HepG2 (cell line): ENCODE measurements around the gene AHNAK. TPM values are rescaled to one million over a fixed set of nuclear protein-coding genes. Genes with fewer than 3 reads are reported as not detected.
A peak's percentile ranks its signal among the peaks of the same experiment; 100 is the strongest.

Source experiments
- ATAC-seq: fragments of 200-7000 bp; cut with Tn5 transposase; 3 replicates; pipeline ENCODE4 v1.9.1; 2020; ENCODE audit warnings: mild to moderate bottlenecking, moderate library complexity
- BruUV-seq: library from RNA; stranded (reverse); fragments of 400-500 nt; replicated peaks from 2 replicates; lab custom pipeline; 2021; lab: Mats Ljungman, UMichigan
- CTCF ChIA-PET: fragments of 300-600 bp; formaldehyde crosslinking; extraction: SDS; loops from one replicate; lab custom pipeline; 2021; ENCODE audit warnings: low total read pairs, inconsistent platforms, low intra/inter-chr PET ratio; lab: Yijun Ruan, JAX
- POLR2A ChIA-PET: fragments of 350-600 bp; sonication (Branson Sonifier 250); formaldehyde crosslinking; loops from one replicate; lab custom pipeline; 2020; ENCODE audit warnings: antibody characterized with exemption, inconsistent platforms; lab: Yijun Ruan, JAX
- DNase-seq: peaks from one replicate; pipeline ENCODE4 v3.0.0-alpha.2; 2015; ENCODE audit warnings: low spot score
- FAIRE-seq: peaks from 3 replicates; lab custom pipeline; 2011; peaks lifted over from hg19 to GRCh38; lab: Jason Lieb, UNC
- H2AFZ ChIP-seq: one replicate; pipeline ENCODE4 v1.6.1; 2011; ENCODE audit warnings: low read length, inconsistent platforms
- H3K27ac ChIP-seq: fragments of 300-600 bp; 3 replicates; pipeline ENCODE4 v1.8.0; 2011; ENCODE audit warnings: mixed run types, mild to moderate bottlenecking, mixed read lengths, low read length, inconsistent platforms; ENCODE audit not compliant: insufficient read depth; ENCODE audit errors: extremely low read length
- H3K27me3 ChIP-seq, 2 experiments: fragments of 200-600 bp in 1 of 2; 2 replicates in 1 of 2; 3 replicates in 1 of 2; pipeline versions ENCODE4 v1.6.0 to v1.8.0; 2011; ENCODE audit warnings: low read length in 2 of 2, mild to moderate bottlenecking in 2 of 2, moderate library complexity in 2 of 2, inconsistent platforms in 1 of 2; ENCODE audit not compliant: insufficient read depth in 2 of 2, control insufficient read depth in 1 of 2
- H3K36me3 ChIP-seq, 2 experiments: fragments of 200-600 bp in 1 of 2; replicated peaks in 1 of 2; 2 replicates in 1 of 2; 3 replicates in 1 of 2; pipeline versions ENCODE4 v1.5.1 to v1.8.0; 2011; ENCODE audit warnings: low read length in 2 of 2, inconsistent platforms in 1 of 2; ENCODE audit not compliant: insufficient read depth in 2 of 2, control insufficient read depth in 1 of 2
- H3K4me1 ChIP-seq: 2 replicates; pipeline ENCODE4 v1.5.1; 2012; ENCODE audit warnings: low read length, inconsistent platforms; ENCODE audit not compliant: insufficient read depth
- H3K4me2 ChIP-seq: 2 replicates; pipeline ENCODE4 v1.6.0; 2011; ENCODE audit warnings: low read depth, low read length, inconsistent platforms
- H3K4me3 ChIP-seq, 3 experiments: fragments of 200-600 bp in 1 of 3; sonication (generic), shearing (Covaris generic) in 1 of 3; replicated peaks in 1 of 3; 2 replicates each; pipeline ENCODE4 v1.5.1; 2011 to 2016; ENCODE audit warnings: low read length in 3 of 3, inconsistent platforms in 2 of 3, low read depth in 2 of 3, mild to moderate bottlenecking in 2 of 3, control low read depth in 1 of 3, mixed read lengths in 1 of 3; ENCODE audit not compliant: insufficient read depth in 1 of 3
- H3K79me2 ChIP-seq: one replicate; pipeline ENCODE4 v1.6.1; 2011; ENCODE audit warnings: low read length, inconsistent platforms; ENCODE audit not compliant: insufficient read depth
- H3K9ac ChIP-seq: 2 replicates; pipeline ENCODE4 v1.6.0; 2011; ENCODE audit warnings: mild to moderate bottlenecking, low read depth, low read length, inconsistent platforms; ENCODE audit not compliant: insufficient read depth
- H3K9me3 ChIP-seq: 2 replicates; pipeline ENCODE4 v1.5.1; 2012; ENCODE audit warnings: mild to moderate bottlenecking, low read length
- H4K20me1 ChIP-seq: 2 replicates; pipeline ENCODE4 v1.6.0; 2011; ENCODE audit warnings: inconsistent platforms, mild to moderate bottlenecking, low read length, moderate library complexity; ENCODE audit not compliant: insufficient read depth
- GLI4 ChIP-seq: sonication (generic); formaldehyde crosslinking; IDR thresholded peaks from 2 replicates; pipeline ENCODE4 v1.5.1; 2020; ENCODE audit warnings: missing genetic modification reagents, mild to moderate bottlenecking, moderate library complexity, borderline replicate concordance
- MAFF ChIP-seq: IDR thresholded peaks from 2 replicates; pipeline ENCODE4 v1.6.1; 2011; ENCODE audit warnings: low read depth, low read length, improper control_type of control experiment
- MAFG ChIP-seq: sonication (generic); formaldehyde crosslinking; IDR thresholded peaks from 2 replicates; pipeline ENCODE4 v1.5.1; 2020; ENCODE audit warnings: mild to moderate bottlenecking, missing genetic modification reagents
- MAFK ChIP-seq, 2 experiments: IDR thresholded peaks in 1 of 2; conservative IDR thresholded peaks in 1 of 2; 2 replicates each; pipeline ENCODE4 v1.6.1; 2011; ENCODE audit warnings: improper control_type of control experiment in 2 of 2, low read length in 2 of 2
- TFAP4 ChIP-seq: sonication (generic); IDR thresholded peaks from 2 replicates; pipeline ENCODE4 v1.6.1; 2016; ENCODE audit warnings: low read depth, borderline replicate concordance
- ZFP62 ChIP-seq: sonication (generic); formaldehyde crosslinking; IDR thresholded peaks from 2 replicates; pipeline ENCODE4 v1.4.0; 2020; ENCODE audit warnings: missing genetic modification reagents
- ZNF160 ChIP-seq: sonication (generic); formaldehyde crosslinking; IDR thresholded peaks from 2 replicates; pipeline ENCODE4 v1.8.0; 2022; ENCODE audit warnings: mild to moderate bottlenecking, inconsistent platforms, missing genetic modification reagents
- ZNF567 ChIP-seq: sonication (generic); formaldehyde crosslinking; IDR thresholded peaks from 2 replicates; pipeline ENCODE4 v1.8.1; 2023; ENCODE audit warnings: mild to moderate bottlenecking, missing genetic modification reagents, borderline replicate concordance
- ZNF576 ChIP-seq: sonication (generic); formaldehyde crosslinking; IDR thresholded peaks from 2 replicates; pipeline ENCODE4 v1.4.0; 2020; ENCODE audit warnings: mild to moderate bottlenecking, missing genetic modification reagents
- ZNF883 ChIP-seq: sonication (generic); formaldehyde crosslinking; IDR thresholded peaks from 2 replicates; pipeline ENCODE4 v1.5.1; 2020; ENCODE audit warnings: mild to moderate bottlenecking, missing genetic modification reagents; ENCODE audit errors: not compliant biosample characterization
- WGBS: methylation state at CpG from one replicate; pipeline ENCODE4 v1.1.6; 2017; ENCODE audit warnings: low lambda C conversion rate; 5-methylcytosine and 5-hydroxymethylcytosine counted together
- in situ Hi-C: cut with HindIII; loops from 2 replicates; pipeline ENCODE4 v1.10.0; 2017; ENCODE audit warnings: low pct_unique_long_range_greater_than_20kb; ENCODE audit not compliant: extremely low pct_ligation_motif_present
- intact Hi-C: fragments of 100-400 bp; cut with micrococcal nuclease; formaldehyde crosslinking; loops from one replicate; pipeline ENCODE4 v1.10.0; 2022; ENCODE audit not compliant: unreplicated experiment
- polyA plus RNA-seq, 8 experiments: library from polyadenylated mRNA; depleted of rRNA in 3 of 8; stranded (reverse) in 7 of 8; unstranded in 1 of 8; fragments of >200 nt; fragmentation: Illumina TruSeq in 4 of 8; extraction: Trizol in 4 of 8; gene quantifications; 2 replicates each; pipeline versions ENCODE4 v1.2.1 to v1.2.3, GENCODE V29; 2011 to 2016; ENCODE audit warnings: low read depth in 4 of 8, missing spikeins in 1 of 8, mixed read lengths in 1 of 8; ENCODE audit not compliant: insufficient read depth in 1 of 8
- total RNA-seq, 5 experiments: library from RNA; depleted of rRNA; stranded (reverse); fragments of >200 nt; fragmentation: Illumina TruSeq; extraction: Trizol; gene quantifications; 2 replicates each; pipeline ENCODE4 v1.2.3, GENCODE V29; 2016; ENCODE audit warnings: low read depth in 1 of 5
- TF ChIP-seq, protein P1 (sequence below), 2 experiments: sonication (generic) in 1 of 2; formaldehyde crosslinking in 1 of 2; IDR thresholded peaks; 2 replicates each; pipeline versions ENCODE4 v1.4.0 to v1.6.1; 2016 to 2020; ENCODE audit warnings: borderline replicate concordance in 1 of 2, low read depth in 1 of 2, mild to moderate bottlenecking in 1 of 2, missing genetic modification reagents in 1 of 2
- TF ChIP-seq, protein P2 (sequence below): IDR thresholded peaks from 2 replicates; pipeline ENCODE4 v1.6.1; 2012; ENCODE audit warnings: low read length, improper control_type of control experiment

AHNAK gene
- total and polyA plus RNA-seq, 2 of the 13 experiments (the other 11 are each of a cell fraction or from before 2014, with no cell fraction given) = 23.4 to 25.0 TPM

DNA sequence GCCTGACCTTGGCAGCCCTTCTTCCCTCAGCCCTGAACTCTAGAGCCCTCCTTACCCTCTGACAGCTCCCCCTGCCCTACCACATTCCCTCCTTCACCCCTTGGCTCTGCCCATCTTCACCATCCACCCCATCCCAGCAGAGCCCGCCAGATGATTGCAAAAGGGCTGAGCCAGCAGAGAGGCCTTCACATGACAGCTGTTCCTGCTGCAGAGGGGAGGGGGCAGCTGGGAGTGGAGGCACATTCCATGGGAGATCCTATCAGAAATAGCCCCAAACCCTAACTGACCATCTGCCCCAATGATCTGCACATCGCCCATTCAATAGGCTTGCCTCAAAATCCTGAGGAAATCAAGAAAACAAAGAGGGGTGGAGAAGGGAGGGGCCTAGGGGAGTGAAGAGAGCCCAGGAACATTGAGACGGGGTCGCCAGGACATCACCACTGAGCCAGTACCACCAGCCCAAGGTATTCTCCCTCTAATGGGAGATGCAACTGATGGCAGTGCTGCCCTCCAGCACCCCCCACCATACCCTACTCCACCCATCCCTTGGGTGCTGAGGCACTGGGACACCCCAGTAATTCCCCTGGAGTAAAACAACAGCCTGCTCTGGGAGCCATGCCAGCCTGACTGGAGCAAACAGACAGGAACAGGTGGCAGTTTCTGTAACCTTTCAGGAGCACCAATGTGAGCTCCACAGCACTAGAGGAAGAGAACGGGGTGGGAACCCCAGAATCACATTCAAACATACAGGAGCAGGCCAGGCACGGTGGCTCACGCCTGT, 8.0 kb upstream of the AHNAK start:
- H2AFZ ChIP-seq = no peak overlapping the region
- CTCF ChIA-PET = no interaction called here
- peaks cover 86% of the 10 kb centered on the region for H3K4me1 ChIP-seq
- H4K20me1 ChIP-seq = no peaks in the 10 kb centered on the region
- H3K36me3 ChIP-seq = peaks cover 7 to 15% of the 10 kb centered on the region in 2 experiments
- in situ Hi-C loops = loop anchor here (5.0 kb wide), 2 partner anchors 132 to 157 kb away; no protein-coding TSS in a partner anchor
- no peak overlapping the region for H3K9ac ChIP-seq
- H3K79me2 ChIP-seq = no peaks in the 10 kb centered on the region
- 89% methylated on average over 7 of the region's 7 CpGs for WGBS
- no peak overlapping the region for H3K4me2 ChIP-seq
- POLR2A ChIA-PET = interaction anchor here (1.1 to 4.5 kb wide), 5 partner anchors 11 to 130 kb away, joined by 3 to 23 read pairs (median 6); partner anchors contain the start of genes C11orf98, CSKMT, LBHD1 and TUT1
- no peak overlapping the region for H3K4me3 ChIP-seq
- no peak overlapping the region for H3K27ac ChIP-seq
- no TSS peak for BruUV-seq
- peak; percentile 4 for ATAC-seq
- H3K27me3 ChIP-seq = no peaks in the 10 kb centered on the region
- no peak for DNase-seq
- intact Hi-C loops = no loop called here
- no peak for TF ChIP-seq ZNF567 (CRISPR knock-in tag)
- peak; percentile 37; the same call in 1 of the 2 replicates for TF ChIP-seq TFAP4
- no peak for TF ChIP-seq ZNF883 (CRISPR knock-in tag)
- TF ChIP-seq ZFP62 (CRISPR knock-in tag) = no peak
- TF ChIP-seq, protein P1, sequence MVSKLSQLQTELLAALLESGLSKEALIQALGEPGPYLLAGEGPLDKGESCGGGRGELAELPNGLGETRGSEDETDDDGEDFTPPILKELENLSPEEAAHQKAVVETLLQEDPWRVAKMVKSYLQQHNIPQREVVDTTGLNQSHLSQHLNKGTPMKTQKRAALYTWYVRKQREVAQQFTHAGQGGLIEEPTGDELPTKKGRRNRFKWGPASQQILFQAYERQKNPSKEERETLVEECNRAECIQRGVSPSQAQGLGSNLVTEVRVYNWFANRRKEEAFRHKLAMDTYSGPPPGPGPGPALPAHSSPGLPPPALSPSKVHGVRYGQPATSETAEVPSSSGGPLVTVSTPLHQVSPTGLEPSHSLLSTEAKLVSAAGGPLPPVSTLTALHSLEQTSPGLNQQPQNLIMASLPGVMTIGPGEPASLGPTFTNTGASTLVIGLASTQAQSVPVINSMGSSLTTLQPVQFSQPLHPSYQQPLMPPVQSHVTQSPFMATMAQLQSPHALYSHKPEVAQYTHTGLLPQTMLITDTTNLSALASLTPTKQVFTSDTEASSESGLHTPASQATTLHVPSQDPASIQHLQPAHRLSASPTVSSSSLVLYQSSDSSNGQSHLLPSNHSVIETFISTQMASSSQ (IDR thresholded peaks at IDR 0.05; ENCODE audit: low read depth) = no peak
- TF ChIP-seq, protein P1 (CRISPR knock-in tag; IDR thresholded peaks at IDR 0.05; ENCODE audit: borderline replicate concordance) = no peak
- peak in 1 of 2 experiments; percentile 33; a peak in 1 of 4 replicates for TF ChIP-seq MAFK (conservative IDR thresholded peaks at IDR 0.05 in 1 of 2, IDR thresholded peaks at IDR 0.05 in 1 of 2; ENCODE audit: low read length in 2 of 2)
- TF ChIP-seq MAFF = peak; percentile 10; the same call in 1 of the 2 replicates
- TF ChIP-seq, protein P2, sequence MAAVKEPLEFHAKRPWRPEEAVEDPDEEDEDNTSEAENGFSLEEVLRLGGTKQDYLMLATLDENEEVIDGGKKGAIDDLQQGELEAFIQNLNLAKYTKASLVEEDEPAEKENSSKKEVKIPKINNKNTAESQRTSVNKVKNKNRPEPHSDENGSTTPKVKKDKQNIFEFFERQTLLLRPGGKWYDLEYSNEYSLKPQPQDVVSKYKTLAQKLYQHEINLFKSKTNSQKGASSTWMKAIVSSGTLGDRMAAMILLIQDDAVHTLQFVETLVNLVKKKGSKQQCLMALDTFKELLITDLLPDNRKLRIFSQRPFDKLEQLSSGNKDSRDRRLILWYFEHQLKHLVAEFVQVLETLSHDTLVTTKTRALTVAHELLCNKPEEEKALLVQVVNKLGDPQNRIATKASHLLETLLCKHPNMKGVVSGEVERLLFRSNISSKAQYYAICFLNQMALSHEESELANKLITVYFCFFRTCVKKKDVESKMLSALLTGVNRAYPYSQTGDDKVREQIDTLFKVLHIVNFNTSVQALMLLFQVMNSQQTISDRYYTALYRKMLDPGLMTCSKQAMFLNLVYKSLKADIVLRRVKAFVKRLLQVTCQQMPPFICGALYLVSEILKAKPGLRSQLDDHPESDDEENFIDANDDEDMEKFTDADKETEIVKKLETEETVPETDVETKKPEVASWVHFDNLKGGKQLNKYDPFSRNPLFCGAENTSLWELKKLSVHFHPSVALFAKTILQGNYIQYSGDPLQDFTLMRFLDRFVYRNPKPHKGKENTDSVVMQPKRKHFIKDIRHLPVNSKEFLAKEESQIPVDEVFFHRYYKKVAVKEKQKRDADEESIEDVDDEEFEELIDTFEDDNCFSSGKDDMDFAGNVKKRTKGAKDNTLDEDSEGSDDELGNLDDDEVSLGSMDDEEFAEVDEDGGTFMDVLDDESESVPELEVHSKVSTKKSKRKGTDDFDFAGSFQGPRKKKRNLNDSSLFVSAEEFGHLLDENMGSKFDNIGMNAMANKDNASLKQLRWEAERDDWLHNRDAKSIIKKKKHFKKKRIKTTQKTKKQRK = no peak
- TF ChIP-seq GLI4 (CRISPR knock-in tag) = no peak
- TF ChIP-seq MAFG = 0 out of 2 replicates have a peak, but pooled peaks have one; percentile 40
- no peak for TF ChIP-seq ZNF160
- no peak for TF ChIP-seq ZNF576
- H3K9me3 ChIP-seq = no peaks in the 10 kb centered on the region
- FAIRE-seq = no peak
